GM12874 (cell line): ENCODE results near the gene CCDC201.

Source experiments
- TF ChIP-seq, protein P1 (sequence below): IDR thresholded peaks from 2 replicates; pipeline ENCODE4 v1.5.1; 2011; ENCODE audit warnings: low read depth, mild to moderate bottlenecking, control low read depth, low read length, moderate library complexity; ENCODE audit not compliant: insufficient read depth

The CCDC201 gene

GRCh38 chr7:45881280-45881758 lies 8.4 kb upstream of the CCDC201 start:
- TF ChIP-seq, protein P1, sequence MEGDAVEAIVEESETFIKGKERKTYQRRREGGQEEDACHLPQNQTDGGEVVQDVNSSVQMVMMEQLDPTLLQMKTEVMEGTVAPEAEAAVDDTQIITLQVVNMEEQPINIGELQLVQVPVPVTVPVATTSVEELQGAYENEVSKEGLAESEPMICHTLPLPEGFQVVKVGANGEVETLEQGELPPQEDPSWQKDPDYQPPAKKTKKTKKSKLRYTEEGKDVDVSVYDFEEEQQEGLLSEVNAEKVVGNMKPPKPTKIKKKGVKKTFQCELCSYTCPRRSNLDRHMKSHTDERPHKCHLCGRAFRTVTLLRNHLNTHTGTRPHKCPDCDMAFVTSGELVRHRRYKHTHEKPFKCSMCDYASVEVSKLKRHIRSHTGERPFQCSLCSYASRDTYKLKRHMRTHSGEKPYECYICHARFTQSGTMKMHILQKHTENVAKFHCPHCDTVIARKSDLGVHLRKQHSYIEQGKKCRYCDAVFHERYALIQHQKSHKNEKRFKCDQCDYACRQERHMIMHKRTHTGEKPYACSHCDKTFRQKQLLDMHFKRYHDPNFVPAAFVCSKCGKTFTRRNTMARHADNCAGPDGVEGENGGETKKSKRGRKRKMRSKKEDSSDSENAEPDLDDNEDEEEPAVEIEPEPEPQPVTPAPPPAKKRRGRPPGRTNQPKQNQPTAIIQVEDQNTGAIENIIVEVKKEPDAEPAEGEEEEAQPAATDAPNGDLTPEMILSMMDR = no peak

- TF ChIP-seq, protein P1 = no peak
These were observed 7.6 kb upstream of the CCDC201 start for GRCh38 chr7:45880433-45880860.

DNA sequence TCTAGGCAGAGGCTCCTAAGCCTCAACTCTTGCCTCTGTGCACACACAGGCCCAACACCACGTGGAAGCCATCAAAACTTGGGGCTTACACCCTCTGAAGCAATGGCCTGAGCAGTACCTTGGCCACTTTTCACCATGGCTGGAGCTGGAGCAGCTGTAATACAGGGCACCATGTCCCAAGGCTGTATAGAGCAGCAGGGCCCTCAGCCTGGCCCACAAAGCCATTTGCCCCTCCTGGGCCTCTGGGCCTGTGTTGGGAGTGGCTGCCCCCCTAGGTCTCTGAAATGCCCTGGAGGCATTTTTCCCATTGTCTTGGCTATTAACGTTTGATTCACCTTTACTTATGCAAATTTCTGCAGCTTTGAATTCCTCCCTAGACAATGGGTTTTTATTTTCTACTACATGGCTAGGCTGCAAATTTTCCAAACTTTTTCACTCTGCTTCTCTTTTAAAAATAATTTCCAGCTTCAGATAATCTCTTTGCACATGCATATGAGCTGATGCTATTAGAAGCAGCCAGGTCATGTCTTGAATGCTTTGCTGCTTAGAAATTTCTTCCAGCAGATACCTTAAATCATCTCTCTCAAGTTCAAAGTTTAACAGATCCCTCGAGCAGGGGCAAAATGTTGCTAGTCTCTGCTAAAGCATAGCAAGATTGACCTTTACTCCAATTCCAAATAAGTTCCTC lies 5.7 kb upstream of the CCDC201 start:
- TF ChIP-seq, protein P1 = no peak

GRCh38 chr7:45876519-45876918 lies 3.6 kb upstream of the CCDC201 start:
- TF ChIP-seq, protein P1 = no peak

- TF ChIP-seq, protein P1 = no peak
These were observed 1.7 kb upstream of the CCDC201 start for GRCh38 chr7:45874408-45875131.

DNA sequence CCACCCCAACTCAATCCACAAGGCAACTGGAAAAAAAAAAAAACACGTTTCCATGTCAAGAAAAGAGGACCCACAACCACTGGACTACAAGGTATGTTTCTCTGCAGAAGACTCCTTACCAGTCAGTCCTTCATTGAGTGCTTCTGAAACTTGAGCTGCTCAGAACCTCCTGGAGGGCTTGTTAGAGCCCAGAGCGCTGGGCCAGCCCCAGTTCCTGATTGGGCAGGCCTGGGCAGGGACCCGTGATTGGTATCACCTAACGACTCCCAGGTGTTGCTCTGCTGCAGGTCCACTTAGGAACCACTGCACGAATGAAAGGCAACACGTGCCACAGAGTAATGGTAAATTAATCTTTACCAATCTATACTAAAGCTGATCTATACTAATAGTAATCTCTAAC lies 473 bp upstream of the CCDC201 start:
- TF ChIP-seq, protein P1 = no peak

GRCh38 chr7:45872116-45873034 lies 507 bp downstream of the CCDC201 start:
- TF ChIP-seq, protein P1 = peak; percentile 68
